Raji (cell line): ENCODE measurements around the gene F12.

Experiments used
- POLR2A ChIP-seq: IDR thresholded peaks from 2 replicates; pipeline ENCODE4 v1.6.1; 2011; ENCODE audit warnings: low read depth, low read length, control low read depth; ENCODE audit not compliant: insufficient read depth

F12 gene

GRCh38 chr5:177440990-177441780 lies 31.8 kb upstream of the F12 start:
- TF ChIP-seq POLR2A: no peak

GRCh38 chr5:177440211-177440989 lies 31.0 kb upstream of the F12 start:
- TF ChIP-seq POLR2A: no peak

GRCh38 chr5:177439518-177440053 lies 30.2 kb upstream of the F12 start:
- no peak for TF ChIP-seq POLR2A

GRCh38 chr5:177438468-177438867 lies 29.1 kb upstream of the F12 start:
- no peak for TF ChIP-seq POLR2A

- TF ChIP-seq POLR2A: no peak
Observed at GRCh38 chr5:177437623-177438022, 28.3 kb upstream of the F12 start.

- TF ChIP-seq POLR2A: no peak
Observed at GRCh38 chr5:177435847-177436536, 26.6 kb upstream of the F12 start.

GRCh38 chr5:177434942-177435738 lies 25.8 kb upstream of the F12 start:
- TF ChIP-seq POLR2A: no peak

- TF ChIP-seq POLR2A: no peak
Observed at GRCh38 chr5:177434437-177434836, 25.1 kb upstream of the F12 start.

GRCh38 chr5:177433658-177434217 lies 24.4 kb upstream of the F12 start:
- TF ChIP-seq POLR2A: no peak

- no peak for TF ChIP-seq POLR2A
Observed at GRCh38 chr5:177432839-177433657, 23.7 kb upstream of the F12 start.

GRCh38 chr5:177432143-177432838 lies 22.9 kb upstream of the F12 start:
- no peak for TF ChIP-seq POLR2A

GRCh38 chr5:177431317-177432142 lies 22.2 kb upstream of the F12 start:
- TF ChIP-seq POLR2A: peak; percentile 23; the same call in 1 of the 2 replicates
